ENCODE data around the gene SULT1C3.

The SULT1C3 gene

DNA sequence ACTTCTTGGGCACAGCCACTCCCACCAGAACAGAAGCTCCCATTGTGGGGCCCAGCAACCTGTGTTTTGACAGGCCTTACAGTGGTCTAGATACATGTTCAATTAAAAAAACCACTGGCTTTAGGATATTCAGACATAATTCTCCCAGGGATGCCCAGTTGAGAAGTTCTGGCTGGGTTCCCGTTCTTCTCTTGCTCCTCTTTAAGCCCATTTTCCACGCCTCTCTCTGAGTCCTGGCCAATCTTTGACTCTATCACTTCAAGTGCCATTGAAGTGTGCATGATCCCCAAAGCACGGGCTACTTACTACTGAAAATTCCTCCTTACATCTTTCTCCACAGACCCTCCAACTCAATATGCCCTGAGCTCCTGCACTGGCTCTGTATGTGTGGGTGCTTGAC, 17.5 kb upstream of the SULT1C3 start:
- Histone ChIP-seq H3K9me3 (ENCODE audit: control insufficient read depth, low read length) (no peaks in the 10 kb centered on the region), H3K36me3 (ENCODE audit: control insufficient read depth, insufficient read depth, low read length) (no peaks in the 10 kb centered on the region), H3K9ac (ENCODE audit: low read length) (no peak overlapping the region), H3K4me3 (ENCODE audit: low read length) (no peak overlapping the region), H3K27me3 (ENCODE audit: control insufficient read depth, insufficient read depth, low read length) (no peaks in the 10 kb centered on the region), H3K4me1 (ENCODE audit: control insufficient read depth, insufficient read depth, low read length) (peaks cover 6% of the 10 kb centered on the region)

GRCh38 chr2:108223573-108223972, 16.2 kb upstream of the SULT1C3 start:
- H3K4me3 ChIP-seq (ENCODE audit: low read length) = no peak overlapping the region

DNA sequence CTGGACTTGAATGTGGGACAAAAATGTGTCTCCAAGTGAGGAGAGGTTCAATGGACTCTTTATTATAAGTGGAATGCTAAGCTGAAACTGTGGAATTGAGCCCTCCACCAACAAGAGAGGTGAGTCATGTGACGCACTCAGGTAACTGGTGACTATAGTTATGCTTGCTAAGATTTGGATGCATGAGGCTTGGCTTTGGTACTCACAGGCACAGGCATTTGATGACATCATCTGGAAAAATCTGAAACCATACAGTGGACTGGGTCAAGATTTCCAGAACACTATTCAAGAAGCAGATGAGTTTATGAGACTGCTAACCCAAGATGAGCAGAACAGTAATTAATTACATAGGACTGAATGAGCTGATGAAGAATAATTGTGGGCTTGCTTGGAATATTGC, 15.7 kb upstream of the SULT1C3 start:
- no peaks in the 10 kb centered on the region for H3K36me3 ChIP-seq (ENCODE audit: control insufficient read depth, insufficient read depth, low read length)
- no peak overlapping the region for H3K4me3 ChIP-seq (ENCODE audit: low read length)
- no peak overlapping the region for H3K9ac ChIP-seq (ENCODE audit: low read length)
- no peaks in the 10 kb centered on the region for H3K9me3 ChIP-seq (ENCODE audit: control insufficient read depth, low read length)
- H3K27me3 ChIP-seq (ENCODE audit: control insufficient read depth, insufficient read depth, low read length) = no peaks in the 10 kb centered on the region
- H3K4me1 ChIP-seq (ENCODE audit: control insufficient read depth, insufficient read depth, low read length) = peaks cover 5% of the 10 kb centered on the region

More at GRCh38 chr2:108223573-108223972, 16.2 kb upstream of the SULT1C3 start:
- H3K27me3 ChIP-seq (ENCODE audit: control insufficient read depth, insufficient read depth, low read length) = no peaks in the 10 kb centered on the region
- no peaks in the 10 kb centered on the region for H3K9me3 ChIP-seq (ENCODE audit: control insufficient read depth, low read length)
- no peak overlapping the region for H3K9ac ChIP-seq (ENCODE audit: low read length)
- H3K36me3 ChIP-seq (ENCODE audit: control insufficient read depth, insufficient read depth, low read length) = no peaks in the 10 kb centered on the region
- H3K4me1 ChIP-seq (ENCODE audit: control insufficient read depth, insufficient read depth, low read length) = peaks cover 5% of the 10 kb centered on the region

DNA sequence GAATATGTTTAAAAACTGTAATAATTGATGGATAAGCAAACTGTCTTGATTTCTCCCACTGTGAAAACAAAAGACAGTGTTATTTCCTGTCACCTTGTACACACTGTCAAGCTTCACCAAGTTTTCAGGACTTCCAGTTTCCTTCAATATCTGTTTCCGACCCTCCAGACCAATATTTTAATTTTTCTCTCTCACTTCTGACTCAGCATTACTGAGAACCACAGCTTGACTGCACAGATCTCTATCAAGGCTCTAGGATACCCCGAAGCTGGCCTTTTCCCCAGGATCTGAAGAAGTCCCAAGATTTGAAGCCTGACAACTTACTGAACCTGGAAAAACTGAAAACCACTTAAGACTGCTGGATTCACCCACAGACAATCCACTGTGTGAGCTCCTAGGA, 13.2 kb upstream of the SULT1C3 start:
- Histone ChIP-seq H3K4me1 (ENCODE audit: control insufficient read depth, insufficient read depth, low read length) (no peaks in the 10 kb centered on the region), H3K4me3 (ENCODE audit: low read length) (no peak overlapping the region), H3K9me3 (ENCODE audit: control insufficient read depth, low read length) (no peaks in the 10 kb centered on the region), H3K27me3 (ENCODE audit: control insufficient read depth, insufficient read depth, low read length) (no peaks in the 10 kb centered on the region), H3K36me3 (ENCODE audit: control insufficient read depth, insufficient read depth, low read length) (no peaks in the 10 kb centered on the region), H3K9ac (ENCODE audit: low read length) (no peak overlapping the region)

GRCh38 chr2:108228006-108228405, 11.8 kb upstream of the SULT1C3 start:
- H3K4me1 ChIP-seq (ENCODE audit: control insufficient read depth, insufficient read depth, low read length) = peaks cover 5% of the 10 kb centered on the region
- H3K9me3 ChIP-seq (ENCODE audit: control insufficient read depth, low read length) = no peaks in the 10 kb centered on the region
- H3K9ac ChIP-seq (ENCODE audit: low read length) = no peak overlapping the region

DNA sequence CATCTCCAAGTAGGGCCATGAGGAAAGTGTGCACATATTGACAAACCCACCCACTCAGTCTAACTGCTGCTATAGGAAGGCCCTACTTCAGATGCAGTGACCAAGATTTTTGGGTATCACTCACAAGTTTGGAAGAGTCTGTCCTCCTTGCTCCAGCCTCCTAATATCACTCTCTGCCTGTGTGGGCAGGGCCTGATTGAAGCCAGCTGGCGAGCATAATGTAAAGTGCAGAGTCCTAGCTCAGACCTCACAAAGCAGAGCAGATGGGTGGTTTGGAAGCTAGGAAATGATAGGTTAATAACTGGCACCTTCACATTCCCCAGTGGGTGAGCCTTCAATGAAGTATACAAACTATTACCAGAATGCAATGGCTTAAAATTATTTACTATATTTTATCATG, 11.2 kb upstream of the SULT1C3 start:
- Histone ChIP-seq H3K27me3 (ENCODE audit: control insufficient read depth, insufficient read depth, low read length) (no peaks in the 10 kb centered on the region), H3K36me3 (ENCODE audit: control insufficient read depth, insufficient read depth, low read length) (no peaks in the 10 kb centered on the region), H3K9ac (ENCODE audit: low read length) (no peak overlapping the region), H3K9me3 (ENCODE audit: control insufficient read depth, low read length) (no peaks in the 10 kb centered on the region), H3K4me1 (ENCODE audit: control insufficient read depth, insufficient read depth, low read length) (peaks cover 6% of the 10 kb centered on the region), H3K4me3 (ENCODE audit: low read length) (no peak overlapping the region)

More at GRCh38 chr2:108228006-108228405, 11.8 kb upstream of the SULT1C3 start:
- Histone ChIP-seq H3K36me3 (ENCODE audit: control insufficient read depth, insufficient read depth, low read length) (no peaks in the 10 kb centered on the region), H3K4me3 (ENCODE audit: low read length) (no peak overlapping the region), H3K27me3 (ENCODE audit: control insufficient read depth, insufficient read depth, low read length) (no peaks in the 10 kb centered on the region)

DNA sequence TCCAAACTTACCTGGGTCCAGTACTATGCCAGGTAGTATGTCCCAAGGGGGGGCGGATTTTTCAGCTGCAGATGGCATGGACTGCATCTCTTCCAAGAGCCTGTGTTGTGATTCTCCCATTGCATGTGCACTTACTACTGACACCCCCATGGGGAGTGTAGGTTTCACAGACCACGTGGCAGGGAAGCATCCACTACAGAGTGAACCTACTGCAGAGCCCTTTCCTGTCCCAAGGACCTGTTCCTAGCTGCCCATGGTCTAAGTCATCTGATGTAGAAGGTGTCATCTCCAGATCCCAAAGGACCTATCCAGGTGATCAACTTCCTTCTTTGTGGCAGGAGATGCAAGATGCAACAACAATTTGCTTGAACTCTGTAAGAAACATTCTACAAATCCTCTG, 9.9 kb upstream of the SULT1C3 start:
- Histone ChIP-seq H3K4me3 (ENCODE audit: low read length) (no peak overlapping the region), H3K4me1 (ENCODE audit: control insufficient read depth, insufficient read depth, low read length) (peaks cover 6% of the 10 kb centered on the region), H3K36me3 (ENCODE audit: control insufficient read depth, insufficient read depth, low read length) (no peaks in the 10 kb centered on the region), H3K27me3 (ENCODE audit: control insufficient read depth, insufficient read depth, low read length) (no peaks in the 10 kb centered on the region), H3K9ac (ENCODE audit: low read length) (no peak overlapping the region), H3K9me3 (ENCODE audit: control insufficient read depth, low read length) (no peaks in the 10 kb centered on the region)

DNA sequence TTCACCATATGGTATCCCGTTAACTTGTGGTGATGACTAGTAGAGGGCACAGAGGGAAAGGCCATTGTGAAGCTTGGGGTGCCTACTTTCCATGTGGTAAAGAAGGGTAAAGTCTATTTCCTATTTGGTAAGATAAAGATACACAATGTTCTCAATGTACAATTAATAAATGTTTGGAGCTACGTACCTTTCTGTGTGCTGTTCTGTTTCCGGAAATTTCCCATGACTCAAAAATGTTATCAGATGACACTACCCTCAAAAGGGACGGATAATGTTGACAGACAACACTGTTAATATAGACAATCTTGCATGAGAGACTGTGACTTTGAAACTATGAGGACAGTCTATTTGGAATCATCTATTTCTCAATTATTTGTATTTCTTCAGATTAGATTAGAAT, 4.2 kb upstream of the SULT1C3 start:
- peaks cover 5% of the 10 kb centered on the region for H3K9me3 ChIP-seq (ENCODE audit: control insufficient read depth, low read length)
- no peaks in the 10 kb centered on the region for H3K27me3 ChIP-seq (ENCODE audit: control insufficient read depth, insufficient read depth, low read length)
- H3K36me3 ChIP-seq (ENCODE audit: control insufficient read depth, insufficient read depth, low read length) = no peaks in the 10 kb centered on the region
- H3K4me1 ChIP-seq (ENCODE audit: control insufficient read depth, insufficient read depth, low read length) = peaks cover 6% of the 10 kb centered on the region
- H3K9ac ChIP-seq (ENCODE audit: low read length) = no peak overlapping the region
- H3K4me3 ChIP-seq (ENCODE audit: low read length) = no peak overlapping the region

DNA sequence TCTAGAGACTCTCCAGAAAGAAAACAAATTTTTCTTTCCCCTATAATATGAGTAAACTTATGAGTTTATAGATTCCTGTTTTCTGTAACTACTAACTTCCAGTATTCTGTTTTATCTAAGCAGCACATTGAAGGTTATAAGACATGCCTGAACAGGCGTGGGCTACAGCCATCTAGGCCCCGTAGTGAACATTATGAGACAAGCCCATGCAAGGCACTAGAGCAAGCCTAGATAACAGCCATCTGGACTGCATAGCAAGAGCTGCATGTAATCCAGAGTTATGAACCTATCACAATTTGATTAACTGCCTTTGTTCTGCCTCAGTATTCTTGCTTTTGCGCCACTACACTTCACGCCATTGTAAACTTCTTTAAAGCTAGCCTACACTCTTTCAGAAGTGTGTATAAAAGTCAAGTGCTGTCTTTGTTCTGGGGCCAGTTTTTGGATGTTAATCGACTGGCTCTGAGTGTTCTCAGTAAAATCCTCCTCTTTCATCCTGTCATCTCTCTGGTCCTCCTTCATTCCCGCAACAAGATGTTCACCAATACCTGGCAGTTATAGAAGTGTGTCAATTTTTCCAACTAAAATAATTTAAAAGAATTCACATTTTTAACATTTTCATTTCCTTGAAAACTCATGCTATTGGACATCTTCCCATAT, 3.0 kb upstream of the SULT1C3 start:
- Histone ChIP-seq H3K4me3 (ENCODE audit: low read length) (no peak overlapping the region), H3K9me3 (ENCODE audit: control insufficient read depth, low read length) (peaks cover 5% of the 10 kb centered on the region), H3K36me3 (ENCODE audit: control insufficient read depth, insufficient read depth, low read length) (no peaks in the 10 kb centered on the region), H3K9ac (ENCODE audit: low read length) (no peak overlapping the region), H3K27me3 (ENCODE audit: control insufficient read depth, insufficient read depth, low read length) (no peaks in the 10 kb centered on the region), H3K4me1 (ENCODE audit: control insufficient read depth, insufficient read depth, low read length) (peaks cover 6% of the 10 kb centered on the region)

DNA sequence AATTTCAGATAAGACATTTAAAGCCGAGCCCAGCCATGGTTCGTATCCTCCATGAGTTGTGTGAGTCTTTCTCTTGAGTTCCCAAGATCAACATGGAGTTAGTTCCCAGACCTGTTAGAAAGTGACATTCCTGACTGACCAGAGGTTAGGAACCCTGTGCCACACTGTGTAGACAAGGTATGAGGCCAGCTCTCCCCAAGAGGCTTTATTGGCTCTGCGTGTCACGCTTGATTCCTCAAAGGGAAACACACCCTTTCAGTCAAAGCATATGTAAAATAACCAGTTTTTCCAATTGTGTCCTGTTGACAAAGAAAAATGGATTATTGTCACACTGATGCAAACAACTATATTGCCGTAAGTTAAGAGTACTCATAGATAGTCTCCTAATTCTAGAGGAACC, 1.2 kb downstream of the SULT1C3 start:
- H3K9ac ChIP-seq (ENCODE audit: low read length) = no peak overlapping the region

GRCh38 chr2:108243566-108243965, 3.8 kb downstream of the SULT1C3 start:
- Histone ChIP-seq H3K9me3 (ENCODE audit: control insufficient read depth, low read length) (no peaks in the 10 kb centered on the region), H3K36me3 (ENCODE audit: control insufficient read depth, insufficient read depth, low read length) (no peaks in the 10 kb centered on the region), H3K4me1 (ENCODE audit: control insufficient read depth, insufficient read depth, low read length) (peaks cover 7% of the 10 kb centered on the region), H3K9ac (ENCODE audit: low read length) (no peak overlapping the region), H3K4me3 (ENCODE audit: low read length) (no peak overlapping the region), H3K27me3 (ENCODE audit: control insufficient read depth, insufficient read depth, low read length) (no peaks in the 10 kb centered on the region)

More for the DNA sequence above, 1.2 kb downstream of the SULT1C3 start:
- Histone ChIP-seq H3K36me3 (ENCODE audit: control insufficient read depth, insufficient read depth, low read length) (no peaks in the 10 kb centered on the region), H3K27me3 (ENCODE audit: control insufficient read depth, insufficient read depth, low read length) (no peaks in the 10 kb centered on the region), H3K4me3 (ENCODE audit: low read length) (no peak overlapping the region), H3K9me3 (ENCODE audit: control insufficient read depth, low read length) (peaks cover 5% of the 10 kb centered on the region), H3K4me1 (ENCODE audit: control insufficient read depth, insufficient read depth, low read length) (peaks cover 7% of the 10 kb centered on the region)

GRCh38 chr2:108244667-108245414, 5.1 kb downstream of the SULT1C3 start:
- peaks cover 7% of the 10 kb centered on the region for H3K4me1 ChIP-seq (ENCODE audit: control insufficient read depth, insufficient read depth, low read length)
- no peaks in the 10 kb centered on the region for H3K36me3 ChIP-seq (ENCODE audit: control insufficient read depth, insufficient read depth, low read length)
- H3K27me3 ChIP-seq (ENCODE audit: control insufficient read depth, insufficient read depth, low read length) = no peaks in the 10 kb centered on the region
- no peak overlapping the region for H3K9ac ChIP-seq (ENCODE audit: low read length)
- no peaks in the 10 kb centered on the region for H3K9me3 ChIP-seq (ENCODE audit: control insufficient read depth, low read length)
- H3K4me3 ChIP-seq (ENCODE audit: low read length) = no peak overlapping the region
